Heart right ventricle (tissue), 16 donors: Measurements from ENCODE around the gene RASGRP1. TPM values are rescaled to one million over a fixed set of nuclear protein-coding genes. Genes with fewer than 3 reads are reported as not detected.

Source experiments
- ATAC-seq, 8 donors: fragments of 200-7000 bp; cut with Tn5 transposase; one replicate each; pipeline ENCODE4 v1.9.1; 2020; ENCODE audit warnings: mild to moderate bottlenecking in 8 of 8, moderate library complexity in 8 of 8, moderate number of reproducible peaks in 1 of 8
- DNase-seq, 2 donors: peaks; one replicate each; pipeline ENCODE4 v3.0.0-alpha.2; 2020
- H3K27ac ChIP-seq, 10 donors: fragments of 200-600 bp; sonication (generic) in 2 of 10; one replicate each; pipeline versions ENCODE4 v1.5.0 to v1.8.0; 2020 to 2022; ENCODE audit warnings: mild to moderate bottlenecking in 3 of 10
- H3K27me3 ChIP-seq, 7 donors: fragments of 200-600 bp; one replicate each; pipeline ENCODE4 v1.8.0; 2021 to 2022; ENCODE audit warnings: mild to moderate bottlenecking in 2 of 7
- H3K36me3 ChIP-seq, 9 donors: fragments of 200-600 bp; sonication (generic) in 1 of 9; one replicate each; pipeline versions ENCODE4 v1.5.0 to v1.8.0; 2020 to 2022; ENCODE audit warnings: mild to moderate bottlenecking in 2 of 9
- H3K4me1 ChIP-seq, 9 donors: fragments of 200-600 bp; sonication (generic) in 1 of 9; one replicate each; pipeline versions ENCODE4 v1.5.0 to v1.8.0; 2020 to 2022; ENCODE audit warnings: mild to moderate bottlenecking in 4 of 9
- H3K4me3 ChIP-seq, 10 donors: fragments of 200-600 bp; sonication (generic) in 2 of 10; one replicate each; pipeline versions ENCODE4 v1.5.0 to v1.8.0; 2020 to 2022; ENCODE audit warnings: mild to moderate bottlenecking in 7 of 10, moderate library complexity in 2 of 10
- H3K9me3 ChIP-seq, 11 donors: fragments of 200-600 bp in 10 of 11; sonication (generic) in 2 of 11; one replicate each; pipeline versions ENCODE4 v1.5.0 to v1.8.0; 2013 to 2022; ENCODE audit warnings: mild to moderate bottlenecking in 2 of 11, control low read depth in 1 of 11, moderate library complexity in 1 of 11
- whole genome bisulfite sequencing, 2 donors: extraction: QIAGEN DNeasy Blood & Tissue Kit; methylation state at CpG; one replicate each; pipeline ENCODE4 v1.1.7; 2013; ENCODE audit warnings: inconsistent platforms in 1 of 2; 5-methylcytosine and 5-hydroxymethylcytosine counted together
- intact Hi-C, 10 donors: fragments of 100-400 bp; cut with DNase I; formaldehyde crosslinking; loops; one replicate each; pipeline versions ENCODE4 v1.11.1 to v1.14.2; 2022
- polyA plus RNA-seq, 2 donors: library from polyadenylated mRNA; stranded (reverse); fragments of 200-250 nt; gene quantifications; one replicate each; pipeline ENCODE4 v1.2.3, GENCODE V29; 2013
- total RNA-seq, 10 donors: library from RNA; stranded (reverse); fragmentation: NEBNext Ultra II Directional in 3 of 10; extraction: Animal tissue kit (Norgen Biotek cat#: 25700) in 3 of 10; gene quantifications; one replicate each; pipeline versions ENCODE4 v1.2.1 to v1.2.4, GENCODE V29; 2021 to 2023
- TF ChIP-seq, protein P1 (sequence below), 9 donors: fragments of 200-600 bp; sonication (generic) in 2 of 9; IDR thresholded peaks; one replicate each; pipeline versions ENCODE4 v1.5.0 to v1.8.0; 2021 to 2022; ENCODE audit warnings: antibody characterized with exemption in 9 of 9, mild to moderate bottlenecking in 5 of 9, moderate library complexity in 1 of 9
- donor health status: Arrhythmogenic right ventricular cardiomyopathy.
- donor health status: ischemic (EF 13 %, LVEDD 7.1; RV severe dilation, severe dysfunction).
- donor health status: healthy with polysubstance abuse.
- donor health status: DM: no; HTN: yes; CAD: no.
- donor health status: DM: no; HTN: no; CAD: no.
- donor health status: ischemic (EF 25% LVEDD 6.9; RV normal size, moderate dysfunction).
- donor health status: ischemic (EF 25% LVEDD 5.7; RV mildly dilated, moderate dysfunction).
- donor health status: healthy.
- donor health status: DM: yes; HTN: yes; CAD: no.
- donor health status: Ischemic cardiomyopathy.
- donor health status: ischemic (EF 35%, LVEDD 5.7; RV mildly dilated, moderate dysfunction).
- donor health status: nonischemic (EF 11% LVEDD 7.7; RV severe dilation, severe dysfunction).
- donor health status: DM: yes; HTN: yes; CAD: no.
- donor health status: PGD.
- donor health status: ischemic (EF 29% LVEDD 5.4; RV normal size, mild dysfunction).
- donor health status: nonischemic (EF 23%, LVEDD 6.1; RV moderate dilation, normal function).

The RASGRP1 gene
- total and polyA plus RNA-seq, 12 donors, result 0.04 to 3.0 (median 0.42) TPM; not detected in 1

GRCh38 chr15:38471974-38472373, 92.6 kb downstream of the RASGRP1 start:
- no peak for DNase-seq
- Histone ChIP-seq H3K36me3 (peaks cover 0 to 94% (median 7%) of the 10 kb centered on the region in 9 donors), H3K27me3 (no peaks in the 10 kb centered on the region), H3K4me3 (no peak overlapping the region), H3K27ac (no peak overlapping the region), H3K9me3 (no peaks in the 10 kb centered on the region), H3K4me1 (no peaks in the 10 kb centered on the region)
- 89 to 94% methylated on average over 2 of the region's 2 CpGs for WGBS, 2 donors
- intact Hi-C loops, result loop anchor here in 7 of 10 donors (5.0 to 10.0 kb wide), 6 partner anchors 93 to 225 kb away; partner anchors contain the start of gene RASGRP1 (in 1 of the 7)
- no peak for ATAC-seq
- TF ChIP-seq, protein P1, sequence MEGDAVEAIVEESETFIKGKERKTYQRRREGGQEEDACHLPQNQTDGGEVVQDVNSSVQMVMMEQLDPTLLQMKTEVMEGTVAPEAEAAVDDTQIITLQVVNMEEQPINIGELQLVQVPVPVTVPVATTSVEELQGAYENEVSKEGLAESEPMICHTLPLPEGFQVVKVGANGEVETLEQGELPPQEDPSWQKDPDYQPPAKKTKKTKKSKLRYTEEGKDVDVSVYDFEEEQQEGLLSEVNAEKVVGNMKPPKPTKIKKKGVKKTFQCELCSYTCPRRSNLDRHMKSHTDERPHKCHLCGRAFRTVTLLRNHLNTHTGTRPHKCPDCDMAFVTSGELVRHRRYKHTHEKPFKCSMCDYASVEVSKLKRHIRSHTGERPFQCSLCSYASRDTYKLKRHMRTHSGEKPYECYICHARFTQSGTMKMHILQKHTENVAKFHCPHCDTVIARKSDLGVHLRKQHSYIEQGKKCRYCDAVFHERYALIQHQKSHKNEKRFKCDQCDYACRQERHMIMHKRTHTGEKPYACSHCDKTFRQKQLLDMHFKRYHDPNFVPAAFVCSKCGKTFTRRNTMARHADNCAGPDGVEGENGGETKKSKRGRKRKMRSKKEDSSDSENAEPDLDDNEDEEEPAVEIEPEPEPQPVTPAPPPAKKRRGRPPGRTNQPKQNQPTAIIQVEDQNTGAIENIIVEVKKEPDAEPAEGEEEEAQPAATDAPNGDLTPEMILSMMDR (IDR thresholded peaks at IDR 0.05), result no peak

DNA sequence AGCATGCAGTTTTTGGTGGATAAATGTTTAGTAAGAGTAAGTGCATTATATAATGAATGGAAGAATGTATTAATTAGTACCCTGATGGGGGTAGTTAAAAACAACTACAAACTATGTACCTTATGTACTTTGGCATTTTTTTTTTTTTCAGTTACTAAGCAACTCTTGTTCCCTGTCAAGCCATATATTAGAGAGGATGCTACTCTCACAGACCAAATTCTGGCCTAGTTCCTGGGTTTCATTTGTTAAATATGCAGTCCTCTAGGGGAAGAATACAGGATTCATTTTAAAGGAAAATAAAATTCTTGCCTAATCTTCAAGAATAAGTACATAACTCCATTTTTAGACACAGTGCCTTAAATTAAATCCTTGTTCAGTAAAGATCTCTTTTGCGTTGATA, 93.8 kb downstream of the RASGRP1 start:
- no peak for DNase-seq
- Histone ChIP-seq H3K4me1 (no peaks in the 10 kb centered on the region), H3K4me3 (no peak overlapping the region), H3K27me3 (no peaks in the 10 kb centered on the region), H3K27ac (no peak overlapping the region), H3K36me3 (peaks cover 0 to 92% (median 7%) of the 10 kb centered on the region in 9 donors), H3K9me3 (no peaks in the 10 kb centered on the region)
- 86 to 88% methylated on average over 1 of the region's 1 CpG for WGBS, 2 donors
- TF ChIP-seq, protein P1 (IDR thresholded peaks at IDR 0.05), result no peak
- ATAC-seq, result no peak
- intact Hi-C loops, result loop anchor here in 7 of 10 donors (5.0 to 10.0 kb wide), 6 partner anchors 94 to 226 kb away; partner anchors contain the start of gene RASGRP1 (in 1 of the 7)

GRCh38 chr15:38464675-38465074, 99.9 kb downstream of the RASGRP1 start:
- WGBS, 2 donors, result 69 to 79% methylated on average over 4 of the region's 4 CpGs
- Histone ChIP-seq H3K4me1 (peaks cover 0 to 17% (median 0%) of the 10 kb centered on the region in 9 donors), H3K4me3 (no peak overlapping the region), H3K27me3 (no peaks in the 10 kb centered on the region), H3K9me3 (no peaks in the 10 kb centered on the region), H3K36me3 (peaks cover 0 to 48% (median 0%) of the 10 kb centered on the region in 9 donors), H3K27ac (no peak overlapping the region)
- ATAC-seq (no peak), DNase-seq (no peak)
- intact Hi-C loops, result loop anchor here in 1 of 10 donors (10.0 kb wide), 1 partner anchor 90 kb away; no protein-coding TSS in a partner anchor
- TF ChIP-seq, protein P1 (IDR thresholded peaks at IDR 0.05), result no peak

GRCh38 chr15:38463893-38464292, 100.7 kb downstream of the RASGRP1 start:
- Histone ChIP-seq H3K27me3 (no peaks in the 10 kb centered on the region), H3K4me3 (no peak overlapping the region), H3K9me3 (no peaks in the 10 kb centered on the region), H3K4me1 (peaks cover 0 to 17% (median 0%) of the 10 kb centered on the region in 9 donors), H3K27ac (no peak overlapping the region), H3K36me3 (peaks cover 0 to 42% (median 0%) of the 10 kb centered on the region in 9 donors)
- DNase-seq (no peak), ATAC-seq (no peak)
- WGBS, 2 donors, result 92 to 96% methylated on average over 3 of the region's 3 CpGs
- intact Hi-C loops, result loop anchor here in 1 of 10 donors (10.0 kb wide), 1 partner anchor 91 kb away; no protein-coding TSS in a partner anchor
- TF ChIP-seq, protein P1 (IDR thresholded peaks at IDR 0.05), result no peak
